ENCODE results near the gene SLC66A2.

DNA sequence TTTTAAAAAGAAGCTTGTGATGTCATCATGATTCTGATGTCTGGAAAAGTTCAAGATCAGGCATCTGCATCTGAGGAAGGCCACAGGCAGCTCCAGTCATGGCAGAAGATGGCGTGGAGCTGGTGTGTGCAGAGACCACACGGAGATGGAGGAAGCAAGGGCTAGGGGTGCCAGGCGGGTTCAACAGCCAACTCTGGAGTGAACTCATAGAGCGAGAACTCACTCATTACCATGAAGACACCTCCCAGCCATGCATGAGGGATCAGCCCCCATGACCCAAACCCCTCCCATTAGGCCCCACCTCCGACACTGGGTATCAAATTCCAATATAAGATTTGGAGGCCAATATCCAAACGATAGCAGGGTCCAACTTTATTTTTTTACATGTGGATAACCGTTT lies 92.1 kb downstream of the SLC66A2 start:
- TF ChIP-seq POLR2A (IDR thresholded peaks at IDR 0.05) (no peak), CTCF (IDR thresholded peaks at IDR 0.05) (no peak)

Measured in testis (tissue), 2 donors.